ENCODE measurements around the gene KRT2. TPM values are rescaled to one million over a fixed set of nuclear protein-coding genes. Genes with fewer than 3 reads are reported as not detected.

KRT2 gene
- total and polyA plus RNA-seq, 7 donors: not detected

DNA sequence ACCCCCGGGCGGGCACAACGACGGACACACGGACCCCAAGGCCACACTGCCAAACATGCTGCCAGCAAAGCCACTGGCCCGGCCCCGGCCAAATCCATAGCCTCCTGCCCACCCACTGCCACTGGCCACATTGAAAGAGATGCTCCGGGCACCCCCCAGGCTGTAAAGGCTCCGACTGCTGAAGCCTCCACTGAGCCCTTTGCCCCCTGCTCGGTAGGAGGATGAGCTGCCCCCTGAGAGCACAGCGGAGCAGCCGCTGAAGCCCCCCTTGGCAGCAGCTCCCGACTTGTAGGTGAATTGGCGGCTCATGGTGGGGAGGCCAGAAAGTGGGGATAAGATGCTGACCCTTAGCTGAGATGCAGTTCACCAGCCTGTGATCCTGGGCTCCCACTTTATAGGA lies 33.8 kb downstream of the KRT2 start, which contains the start of gene KRT73:
Gene KRT73 (minus strand): TSS at position 344 of the 400 bp plus-strand sequence. CDS start 35 bp downstream, at position 309.
- H3K9me3 ChIP-seq: no peaks in the 10 kb centered on the region
- H3K27me3 ChIP-seq (ENCODE audit: insufficient read depth in 3 of 3, low read length in 2 of 3): peaks cover 0 to 3% (median 0%) of the 10 kb centered on the region in 3 donors
- no peak within 1 kb of the TSS for H3K4me3 ChIP-seq
- no peak within 1 kb of the TSS for H3K27ac ChIP-seq
- H3K4me1 ChIP-seq: no peaks in the 10 kb centered on the region
- H3K36me3 ChIP-seq (ENCODE audit: insufficient read depth in 1 of 2, low read depth in 1 of 2): no peaks in the 10 kb centered on the region
- intact Hi-C loops (cut with DNase I): no loop called here
- DNase-seq (no peak), ATAC-seq (no peak)
- 83 to 86% (median 85%) methylated on average over 14 of the region's 14 CpGs for WGBS, 3 donors
- no peak for TF ChIP-seq CTCF (IDR thresholded peaks at IDR 0.05)

DNA sequence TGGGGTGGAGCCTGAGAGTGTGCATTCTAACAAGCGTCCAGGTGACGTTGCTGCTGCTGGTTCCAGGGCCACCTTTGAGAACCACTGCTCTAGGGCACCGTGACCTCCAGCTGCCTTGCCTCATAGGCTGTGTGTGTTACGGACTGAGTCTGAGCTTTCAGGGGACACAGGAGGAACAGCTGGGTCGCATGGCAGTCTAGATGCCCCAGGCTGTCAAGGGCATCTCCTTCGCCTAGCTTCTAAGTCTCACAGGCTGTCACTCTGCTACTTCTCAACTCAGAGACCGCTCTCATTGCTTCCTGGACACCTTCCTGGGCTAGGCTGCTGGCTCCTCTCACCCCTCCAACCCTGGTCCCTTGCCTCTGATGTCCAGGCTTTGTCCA lies 34.6 kb downstream of the KRT2 start:
- WGBS, 3 donors: 67 to 81% (median 75%) methylated on average over 7 of the region's 7 CpGs
- no peaks in the 10 kb centered on the region for H3K36me3 ChIP-seq (ENCODE audit: insufficient read depth in 1 of 2, low read depth in 1 of 2)
- no peak for TF ChIP-seq CTCF (IDR thresholded peaks at IDR 0.05)

GRCh38 chr12:52616680-52617402 lies 35.2 kb downstream of the KRT2 start:
- no peaks in the 10 kb centered on the region for H3K36me3 ChIP-seq (ENCODE audit: insufficient read depth in 1 of 2, low read depth in 1 of 2)
- H3K4me1 ChIP-seq: no peaks in the 10 kb centered on the region
- intact Hi-C loops (cut with DNase I): no loop called here
- no peak overlapping the region for H3K27ac ChIP-seq
- H3K4me3 ChIP-seq: no peak overlapping the region
- no peaks in the 10 kb centered on the region for H3K9me3 ChIP-seq
- H3K27me3 ChIP-seq (ENCODE audit: insufficient read depth in 3 of 3, low read length in 2 of 3): peaks cover 0 to 3% (median 0%) of the 10 kb centered on the region in 3 donors
- ATAC-seq: no peak
- WGBS, 3 donors: 79 to 87% (median 79%) methylated on average over 10 of the region's 10 CpGs
- TF ChIP-seq CTCF (IDR thresholded peaks at IDR 0.05): no peak
- no peak for DNase-seq

More for the DNA sequence above, 34.6 kb downstream of the KRT2 start:
- Histone ChIP-seq H3K4me1 (no peaks in the 10 kb centered on the region), H3K9me3 (no peaks in the 10 kb centered on the region), H3K27me3 (ENCODE audit: insufficient read depth in 3 of 3, low read length in 2 of 3) (peaks cover 0 to 3% (median 0%) of the 10 kb centered on the region in 3 donors), H3K27ac (no peak overlapping the region), H3K4me3 (no peak overlapping the region)
- no peak for ATAC-seq
- DNase-seq: no peak
- intact Hi-C loops (cut with DNase I): no loop called here

DNA sequence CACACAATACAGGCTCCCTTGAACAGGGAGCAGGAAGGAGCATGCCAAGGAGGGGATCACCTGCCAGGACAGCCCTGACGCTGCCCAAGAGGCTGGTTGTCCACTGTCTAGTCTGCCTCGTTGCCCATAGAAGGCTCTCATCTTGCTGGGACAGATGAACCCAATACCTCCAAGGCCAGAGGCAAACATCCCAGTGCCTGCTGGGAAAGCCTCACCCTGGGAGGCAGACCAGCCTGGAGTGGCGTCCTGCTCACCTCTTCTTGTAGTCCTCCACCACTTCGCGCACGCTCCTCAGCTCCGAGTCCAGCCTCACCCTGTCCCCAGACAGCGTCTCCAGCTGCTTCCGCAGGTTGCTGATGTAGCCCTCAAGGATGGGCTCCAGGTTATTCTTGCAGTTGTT lies 36.1 kb downstream of the KRT2 start:
- H3K4me3 ChIP-seq: no peak overlapping the region
- no peak overlapping the region for H3K27ac ChIP-seq
- intact Hi-C loops (cut with DNase I): no loop called here
- TF ChIP-seq CTCF (IDR thresholded peaks at IDR 0.05): no peak
- WGBS, 3 donors: 76 to 87% (median 79%) methylated on average over 9 of the region's 9 CpGs
- ATAC-seq: no peak
- H3K4me1 ChIP-seq: no peaks in the 10 kb centered on the region
- no peak for DNase-seq
- H3K9me3 ChIP-seq: no peaks in the 10 kb centered on the region
- H3K36me3 ChIP-seq (ENCODE audit: insufficient read depth in 1 of 2, low read depth in 1 of 2): no peaks in the 10 kb centered on the region
- H3K27me3 ChIP-seq (ENCODE audit: insufficient read depth in 3 of 3, low read length in 2 of 3): no peaks in the 10 kb centered on the region
